Thoracic aorta (tissue), 2 donors: ENCODE measurements around the gene COL6A3. TPM values are rescaled to one million over a fixed set of nuclear protein-coding genes. Genes with fewer than 3 reads are reported as not detected.

Experiments
- ATAC-seq: fragments of 150-250 bp; one replicate; pipeline ENCODE4 v1.8.0; 2017; ENCODE audit warnings: low read depth; ENCODE audit not compliant: insufficient number of reproducible peaks, low FRiP score
- DNase-seq: peaks from one replicate; pipeline ENCODE4 v3.0.0-alpha.2; 2020; ENCODE audit warnings: low spot score
- H3K27ac ChIP-seq, 2 donors: fragments of 200-600 bp; sonication (generic); 1 replicate in 1 of 2; 2 replicates in 1 of 2; pipeline ENCODE4 v1.5.1; 2016; ENCODE audit warnings: mild to moderate bottlenecking in 2 of 2, moderate library complexity in 2 of 2
- H3K27me3 ChIP-seq: fragments of 200-600 bp; sonication (generic); replicated peaks from 2 replicates; pipeline ENCODE4 v1.6.0; 2016; ENCODE audit warnings: mild to moderate bottlenecking; ENCODE audit not compliant: insufficient read depth
- H3K36me3 ChIP-seq: fragments of 200-600 bp; sonication (generic); one replicate; pipeline ENCODE4 v1.5.1; 2016
- H3K4me1 ChIP-seq, 2 donors: fragments of 200-600 bp; sonication (generic); 1 replicate in 1 of 2; 2 replicates in 1 of 2; pipeline versions ENCODE4 v1.5.1 to v1.6.0; 2016; ENCODE audit warnings: low read depth in 2 of 2, mild to moderate bottlenecking in 1 of 2; ENCODE audit not compliant: control insufficient read depth in 1 of 2
- H3K4me3 ChIP-seq: fragments of 200-600 bp; sonication (generic); 2 replicates; pipeline ENCODE4 v1.5.1; 2016; ENCODE audit warnings: mild to moderate bottlenecking
- H3K9me3 ChIP-seq: fragments of 200-600 bp; sonication (generic); 2 replicates; pipeline ENCODE4 v1.5.1; 2016
- CTCF ChIP-seq: fragments of 200-600 bp; sonication (generic); IDR thresholded peaks from one replicate; pipeline ENCODE4 v1.5.1; 2019; ENCODE audit warnings: antibody characterized with exemption
- total RNA-seq, 2 donors: library from RNA; depleted of rRNA; stranded (reverse); fragments of >200 nt; gene quantifications; one replicate each; pipeline versions ENCODE4 v1.1.0 to v1.2.3, GENCODE V29; 2016

COL6A3 gene
- total RNA-seq, 2 donors from 2014 or later, result 118 to 155 TPM

- peak overlapping the region in 1 of 2 donors; percentile 37 for H3K27ac ChIP-seq
- H3K4me1 ChIP-seq, result peaks cover 29 to 79% of the 10 kb centered on the region in 2 donors
- no peak for TF ChIP-seq CTCF
Measured at GRCh38 chr2:237323656-237324055, 90.3 kb downstream of the COL6A3 start.

GRCh38 chr2:237322564-237322963 lies 91.4 kb downstream of the COL6A3 start:
- Histone ChIP-seq H3K36me3 (no peaks in the 10 kb centered on the region), H3K4me3 (no peak overlapping the region), H3K27me3 (no peaks in the 10 kb centered on the region), H3K4me1 (peaks cover 29 to 88% of the 10 kb centered on the region in 2 donors), H3K9me3 (no peaks in the 10 kb centered on the region), H3K27ac (peak overlapping the region; percentile 83 to 84)
- ATAC-seq (no peak), DNase-seq (no peak)
- no peak for TF ChIP-seq CTCF

More at GRCh38 chr2:237323656-237324055, 90.3 kb downstream of the COL6A3 start:
- H3K36me3 ChIP-seq, result no peaks in the 10 kb centered on the region
- no peak for ATAC-seq
- no peaks in the 10 kb centered on the region for H3K27me3 ChIP-seq
- no peak for DNase-seq
- no peak overlapping the region for H3K4me3 ChIP-seq
- no peaks in the 10 kb centered on the region for H3K9me3 ChIP-seq

GRCh38 chr2:237321746-237322145 lies 92.2 kb downstream of the COL6A3 start:
- Histone ChIP-seq H3K27me3 (no peaks in the 10 kb centered on the region), H3K4me1 (peaks cover 27 to 85% of the 10 kb centered on the region in 2 donors), H3K9me3 (no peaks in the 10 kb centered on the region), H3K27ac (peak overlapping the region; percentile 83 to 84), H3K36me3 (no peaks in the 10 kb centered on the region), H3K4me3 (no peak overlapping the region)
- ATAC-seq (no peak), DNase-seq (no peak)
- no peak for TF ChIP-seq CTCF

- Histone ChIP-seq H3K4me1 (peaks cover 24 to 85% of the 10 kb centered on the region in 2 donors), H3K4me3 (no peak overlapping the region), H3K27me3 (no peaks in the 10 kb centered on the region), H3K27ac (peak overlapping the region; percentile 83 to 84), H3K36me3 (no peaks in the 10 kb centered on the region), H3K9me3 (no peaks in the 10 kb centered on the region)
- DNase-seq, result no peak
- TF ChIP-seq CTCF, result no peak
- no peak for ATAC-seq
Measured at GRCh38 chr2:237320801-237321560, 93.0 kb downstream of the COL6A3 start.

- no peaks in the 10 kb centered on the region for H3K36me3 ChIP-seq
- no peak for TF ChIP-seq CTCF
- H3K9me3 ChIP-seq, result no peaks in the 10 kb centered on the region
- DNase-seq, result no peak
- no peaks in the 10 kb centered on the region for H3K27me3 ChIP-seq
- H3K4me1 ChIP-seq, result peaks cover 29 to 83% of the 10 kb centered on the region in 2 donors
- no peak for ATAC-seq
- H3K27ac ChIP-seq, result peak overlapping the region in 1 of 2 donors; percentile 84
- H3K4me3 ChIP-seq, result no peak overlapping the region
Measured at GRCh38 chr2:237319887-237320286, 94.1 kb downstream of the COL6A3 start.
